HG03039 (cell line): ENCODE measurements around the gene CARS1.

ENCODE experiments used
- ATAC-seq: cut with Tn5 transposase; IDR thresholded peaks from one replicate; pipeline ENCODE4 v1.9.1; 2021; ENCODE audit warnings: mild to moderate bottlenecking, moderate library complexity; ENCODE audit not compliant: unreplicated experiment

CARS1 gene

DNA sequence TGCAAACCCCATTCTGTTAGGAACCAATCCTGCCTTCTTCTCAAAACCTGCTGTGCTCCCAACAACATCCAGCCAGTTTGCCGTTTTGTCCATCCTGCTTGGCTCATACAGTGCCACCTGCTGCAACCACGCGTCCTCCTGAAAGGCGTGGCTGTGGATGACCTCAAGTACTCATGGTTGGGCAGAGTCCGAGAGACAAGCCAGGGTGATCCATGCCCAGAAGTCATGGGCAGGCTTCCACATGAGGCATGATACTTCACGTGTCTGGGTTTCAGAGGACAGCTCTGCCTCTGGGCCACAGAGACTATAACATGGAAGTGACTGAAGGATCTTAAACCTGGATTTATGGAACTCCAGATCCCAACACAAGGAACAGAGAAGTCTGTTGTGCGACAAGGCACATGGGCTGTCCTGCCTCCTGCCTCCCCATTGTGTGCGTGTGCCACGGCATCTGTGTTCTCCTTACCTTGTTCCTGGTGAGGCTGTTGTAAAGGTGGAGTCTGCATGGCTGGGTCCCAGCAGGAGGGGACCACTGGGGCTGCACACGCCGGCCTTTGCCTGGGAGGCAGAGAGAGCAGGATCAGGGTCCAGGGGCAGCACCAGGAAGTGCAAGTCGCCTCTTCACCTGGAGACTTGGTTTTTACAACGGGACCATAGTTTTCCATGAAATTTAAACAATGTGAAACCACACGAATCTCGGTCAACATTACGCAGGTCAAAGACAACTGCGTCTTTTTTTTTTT, 15.4 kb downstream of the CARS1 start:
- ATAC-seq: no peak

DNA sequence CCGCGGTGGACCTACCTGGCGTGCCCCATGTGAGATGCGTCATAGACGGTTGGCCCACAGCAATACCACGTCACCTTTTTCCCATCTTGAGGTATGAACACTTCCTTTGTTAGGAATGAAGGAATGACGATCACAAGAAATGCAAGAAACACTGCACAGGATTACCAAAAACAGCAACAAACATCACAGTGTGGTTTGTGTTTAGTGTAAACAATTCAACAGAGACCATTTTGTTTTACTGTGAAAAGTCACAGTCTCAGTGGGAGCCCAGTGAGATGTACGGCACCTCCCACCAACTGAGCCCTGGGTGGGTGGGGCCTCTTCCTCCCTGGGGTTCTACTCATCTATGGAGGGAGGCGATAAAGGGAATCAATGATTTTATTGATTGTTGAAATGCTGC, 16.3 kb downstream of the CARS1 start:
- no peak for ATAC-seq

DNA sequence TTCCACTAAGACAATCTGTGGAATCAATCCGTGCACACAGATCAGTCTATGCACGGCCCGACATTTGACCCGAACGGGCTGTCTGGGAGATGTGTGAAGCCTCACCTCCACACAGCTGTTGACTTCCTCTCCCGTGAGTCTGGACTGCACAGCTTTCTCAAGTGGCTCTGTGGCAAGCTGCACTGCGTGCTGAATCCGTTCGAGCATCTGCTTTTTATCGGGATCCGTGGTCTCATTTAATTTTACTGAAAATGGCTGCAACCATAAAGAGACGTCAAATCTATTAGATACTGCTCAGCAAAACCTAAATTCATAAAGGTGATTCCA, 19.3 kb downstream of the CARS1 start:
- ATAC-seq: no peak

DNA sequence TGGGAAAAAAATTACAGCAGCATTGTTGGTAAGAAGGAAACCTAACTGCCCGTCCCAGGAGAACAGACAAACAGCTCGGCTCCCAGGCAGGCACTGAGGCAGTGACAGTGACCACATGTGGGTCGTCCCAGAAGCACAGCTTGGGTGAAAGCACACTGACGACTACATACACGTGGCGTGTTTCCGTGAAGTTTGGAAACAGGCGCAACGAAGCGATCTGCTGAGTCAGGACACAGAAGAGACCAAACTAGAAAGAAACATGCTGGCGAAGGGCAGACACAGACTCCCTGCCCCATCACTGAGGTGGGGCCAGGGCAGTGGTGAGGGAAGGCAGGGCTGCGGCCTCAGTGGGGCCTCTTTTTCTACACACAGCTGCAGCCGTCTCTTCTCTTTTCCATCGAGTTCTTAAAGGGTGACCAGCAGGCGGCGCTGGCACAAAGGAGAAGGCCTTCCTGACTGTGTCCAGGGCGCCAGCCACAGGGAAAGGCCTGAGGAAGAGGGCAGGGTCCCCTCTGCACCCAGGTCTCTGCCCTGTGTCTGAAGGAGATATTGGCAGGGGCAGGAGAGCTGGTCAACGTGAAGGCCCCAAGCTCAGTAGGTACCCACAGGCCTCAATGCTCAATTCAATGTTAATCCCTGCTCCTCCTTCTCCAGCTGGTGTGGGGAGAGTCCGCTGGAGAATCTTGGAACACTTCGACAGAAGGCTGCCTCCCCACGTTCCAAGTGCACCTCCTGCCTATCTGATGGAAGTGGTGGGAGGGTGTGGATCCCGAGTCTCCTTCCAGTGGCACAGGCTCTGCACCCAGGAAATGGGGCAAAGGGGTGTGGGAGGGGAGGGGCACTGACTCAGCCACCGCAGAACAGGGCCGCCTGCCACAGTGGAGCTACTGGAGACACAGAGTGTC, 19.9 kb downstream of the CARS1 start:
- no peak for ATAC-seq

DNA sequence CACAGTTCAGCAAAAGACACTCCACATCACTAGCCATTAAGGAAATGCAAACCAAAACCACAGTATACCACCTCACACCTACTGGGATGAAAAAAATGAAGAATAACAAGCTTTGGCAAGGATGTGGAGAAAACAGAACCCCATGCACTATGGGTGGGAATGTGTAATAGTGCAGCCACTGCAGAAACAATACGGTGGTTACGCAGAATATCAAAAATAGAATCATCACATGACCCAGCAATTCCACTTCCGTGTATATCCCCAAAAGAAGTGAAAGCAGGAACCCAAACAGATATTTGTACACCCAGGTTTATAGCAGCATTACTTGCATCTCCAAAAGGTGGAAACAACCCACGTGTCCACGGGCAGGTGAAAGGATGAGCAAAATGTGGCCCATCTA, 20.8 kb downstream of the CARS1 start:
- no peak for ATAC-seq

DNA sequence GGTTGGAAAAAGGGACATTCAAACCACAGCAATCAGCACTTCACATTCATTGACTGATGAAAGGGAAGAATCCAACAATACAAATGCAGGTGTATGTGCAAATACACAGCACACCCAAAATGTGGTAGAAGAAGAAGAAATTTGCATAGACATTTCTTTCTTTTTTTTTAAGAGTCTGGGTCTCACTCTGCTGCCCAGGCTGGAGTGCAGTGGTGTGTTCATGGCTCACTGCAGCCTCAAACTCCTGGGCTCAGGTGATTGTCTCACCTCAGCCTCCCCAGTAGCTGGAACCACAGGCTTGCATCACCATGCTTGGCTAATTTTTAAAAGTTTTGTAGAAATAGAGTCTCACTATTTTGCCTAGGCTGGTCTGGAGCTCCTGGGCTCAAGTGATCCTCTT, 21.9 kb downstream of the CARS1 start:
- ATAC-seq: no peak

DNA sequence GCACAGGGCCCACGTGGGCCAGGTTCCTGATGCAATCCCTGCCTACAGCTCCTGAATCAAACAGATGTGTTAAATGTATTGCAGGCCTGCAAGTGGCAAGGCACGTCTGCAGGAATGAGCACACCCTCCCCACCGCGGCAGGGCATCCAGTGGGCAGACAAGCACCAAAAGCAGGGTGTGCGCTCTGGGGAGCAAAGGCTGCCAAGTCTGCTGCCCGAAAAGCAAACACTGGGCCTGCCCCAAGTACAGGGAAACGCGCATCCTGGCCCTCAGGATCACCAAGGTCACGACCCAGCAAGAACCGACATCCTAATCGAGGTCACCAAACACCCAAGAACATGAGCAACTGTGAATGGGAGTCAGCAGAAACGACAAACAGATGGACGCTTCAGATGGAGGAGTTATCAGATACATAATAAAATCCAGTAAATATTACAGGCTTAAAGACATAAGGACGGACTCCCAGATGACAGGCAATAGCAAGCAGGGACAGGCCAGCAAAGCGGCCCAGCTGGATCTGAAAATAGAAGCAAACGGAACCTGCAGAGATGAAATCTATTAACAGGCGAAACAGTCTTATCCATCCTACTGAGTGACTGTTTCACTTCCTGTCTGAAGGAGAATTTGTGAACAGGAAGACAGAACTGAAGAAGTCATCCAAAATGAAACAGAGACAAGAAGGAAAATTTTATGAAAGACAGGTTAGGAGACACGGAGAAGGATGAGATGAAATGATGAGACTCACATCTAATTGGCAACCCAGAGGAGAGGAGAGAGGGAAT, 26.7 kb downstream of the CARS1 start:
- no peak for ATAC-seq

DNA sequence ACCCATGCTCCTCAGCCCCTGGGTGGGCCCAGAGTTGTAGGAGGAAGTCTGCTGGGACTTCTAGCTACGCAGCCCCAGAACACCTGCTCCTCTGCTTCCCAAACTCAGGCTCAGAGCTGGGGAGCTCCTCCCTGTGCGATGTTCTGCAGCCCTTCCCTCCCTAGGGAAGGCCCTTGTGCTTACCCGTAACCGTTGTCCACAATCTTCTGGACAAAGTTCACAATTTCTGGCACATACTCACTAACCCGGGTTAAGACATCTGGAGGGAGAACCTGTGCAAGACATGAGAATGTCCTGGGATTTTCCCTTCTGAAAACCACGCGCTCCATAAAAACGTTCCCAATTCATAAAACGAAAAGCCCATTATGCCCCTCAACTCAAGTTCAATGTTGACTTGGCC, 28.4 kb downstream of the CARS1 start:
- no peak for ATAC-seq

DNA sequence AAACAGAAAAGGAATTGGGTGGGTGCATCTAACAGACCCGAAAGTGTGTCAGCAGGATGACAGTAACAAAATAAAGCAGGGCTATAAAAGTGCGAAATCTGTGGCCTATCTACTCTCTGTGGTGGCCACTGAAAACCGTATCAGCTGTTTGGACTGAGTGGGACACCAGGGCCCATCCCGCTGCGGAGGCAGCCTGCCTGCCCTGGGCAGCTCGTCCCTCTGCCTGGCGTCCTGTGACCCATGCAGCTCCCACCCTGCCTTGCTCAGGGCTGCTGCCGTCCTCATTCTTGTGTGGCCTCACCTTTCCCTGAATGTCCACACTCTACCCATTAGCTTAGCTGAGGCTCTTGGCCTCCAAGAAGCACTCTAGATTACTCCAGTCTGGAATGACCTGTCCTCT, 30.4 kb downstream of the CARS1 start:
- no peak for ATAC-seq

DNA sequence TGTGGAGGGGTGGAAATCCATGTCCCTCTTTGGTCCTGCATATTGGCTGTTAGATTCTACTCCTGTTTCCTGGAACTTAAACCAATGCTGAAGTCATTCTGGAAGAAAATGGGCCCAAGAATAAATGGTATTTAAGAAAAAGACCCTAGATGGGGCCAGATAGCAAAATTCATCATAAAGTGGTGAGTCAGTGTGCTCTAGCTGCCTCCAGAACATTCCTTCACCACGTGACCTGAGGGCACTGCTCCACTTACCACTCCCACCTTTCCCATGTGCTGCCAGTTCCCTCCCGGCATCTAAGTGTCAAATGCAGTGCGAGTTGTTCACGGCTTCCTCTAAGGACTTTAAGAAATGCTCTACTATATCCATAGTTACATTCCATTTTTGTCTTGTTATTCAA, 34.2 kb downstream of the CARS1 start:
- no peak for ATAC-seq

DNA sequence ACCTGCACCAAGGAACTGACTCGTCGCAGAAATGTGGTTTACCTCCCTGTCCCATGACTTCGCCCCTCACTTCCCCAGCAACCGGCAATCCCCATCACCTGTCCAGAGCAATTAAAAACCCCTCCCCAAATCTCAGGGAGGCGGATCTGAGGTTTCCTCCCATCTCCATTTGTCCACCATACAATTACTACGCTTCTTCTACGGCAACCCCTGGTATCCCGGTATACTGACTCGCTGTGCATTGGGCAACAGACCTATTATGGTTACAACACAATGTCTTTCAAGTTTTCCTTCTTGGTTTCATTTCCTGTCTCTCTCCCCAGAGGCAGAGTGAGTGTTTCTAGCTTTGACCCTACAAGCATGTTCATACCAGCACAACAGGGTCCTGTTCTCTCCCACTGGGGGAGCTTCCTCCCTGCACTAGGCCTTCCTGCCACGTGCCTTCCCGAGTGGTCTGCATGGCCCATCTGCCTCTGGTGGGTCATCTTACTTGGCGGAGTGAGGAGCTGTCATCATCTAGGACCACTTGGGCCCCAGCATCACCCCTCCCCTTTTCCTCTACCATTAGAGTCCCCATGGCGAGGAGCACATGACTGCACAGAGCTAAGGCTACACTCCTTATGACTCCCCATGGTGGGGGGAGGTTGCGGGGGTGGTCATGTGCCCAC, 34.8 kb downstream of the CARS1 start:
- ATAC-seq: peak; percentile 59

DNA sequence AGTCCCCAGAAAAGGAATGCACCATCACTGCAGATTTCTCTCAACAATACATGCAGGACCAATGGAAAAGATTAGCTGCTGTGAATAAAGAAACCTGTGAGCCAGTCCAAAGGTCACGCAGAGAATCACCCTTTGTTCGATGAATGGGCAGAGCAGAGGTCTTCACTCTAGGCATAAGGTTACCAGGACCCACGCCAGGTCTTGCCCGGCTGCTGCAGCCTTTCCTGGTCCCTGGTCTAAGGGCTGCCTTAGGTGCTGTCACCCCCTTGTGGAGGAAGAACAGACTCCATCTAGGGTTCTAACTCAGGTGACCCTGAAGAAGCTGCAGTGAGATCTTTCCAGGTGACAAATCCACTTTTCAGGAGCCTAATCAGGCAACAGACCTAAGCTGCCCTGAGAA, 36.1 kb downstream of the CARS1 start:
- ATAC-seq: no peak

DNA sequence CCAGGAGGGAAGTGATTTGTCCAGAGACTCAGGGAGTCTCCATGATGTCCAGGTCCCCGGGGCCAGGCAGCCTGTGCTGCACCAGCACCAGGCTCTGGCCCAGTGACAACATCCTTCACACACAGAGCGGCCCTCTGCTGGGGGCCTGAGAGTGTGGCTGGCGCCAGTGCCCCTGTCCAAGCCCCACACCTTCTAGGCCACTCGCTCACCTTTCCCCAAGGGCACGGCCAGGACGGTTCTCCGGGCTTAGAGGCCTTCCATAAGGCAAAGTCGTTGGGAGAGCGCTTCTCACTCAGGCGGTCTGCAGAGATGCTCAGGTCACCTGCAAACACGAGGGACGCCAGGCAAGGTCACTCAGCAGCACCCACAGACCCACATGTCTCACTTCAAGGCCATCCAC, 37.2 kb downstream of the CARS1 start:
- no peak for ATAC-seq

DNA sequence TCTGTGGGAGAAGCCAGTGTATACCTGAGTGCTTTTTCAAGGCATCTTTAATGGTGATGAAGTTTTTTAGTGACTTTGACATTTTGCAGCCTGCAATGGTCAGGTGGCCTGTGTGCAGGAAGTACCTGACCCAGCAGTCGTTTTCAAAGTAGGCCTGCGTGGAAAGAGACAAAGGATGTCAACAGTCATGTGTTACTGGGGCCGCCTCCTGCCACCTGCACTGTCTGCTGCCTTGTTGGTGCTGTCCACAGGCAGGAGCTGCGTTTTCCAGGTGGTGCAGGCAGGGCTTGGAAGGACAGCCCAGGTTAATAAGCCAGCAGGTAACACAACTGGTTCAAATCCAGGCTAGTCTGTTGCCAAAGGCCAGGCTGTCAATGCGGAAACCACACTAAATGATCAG, 38.6 kb downstream of the CARS1 start:
- no peak for ATAC-seq

DNA sequence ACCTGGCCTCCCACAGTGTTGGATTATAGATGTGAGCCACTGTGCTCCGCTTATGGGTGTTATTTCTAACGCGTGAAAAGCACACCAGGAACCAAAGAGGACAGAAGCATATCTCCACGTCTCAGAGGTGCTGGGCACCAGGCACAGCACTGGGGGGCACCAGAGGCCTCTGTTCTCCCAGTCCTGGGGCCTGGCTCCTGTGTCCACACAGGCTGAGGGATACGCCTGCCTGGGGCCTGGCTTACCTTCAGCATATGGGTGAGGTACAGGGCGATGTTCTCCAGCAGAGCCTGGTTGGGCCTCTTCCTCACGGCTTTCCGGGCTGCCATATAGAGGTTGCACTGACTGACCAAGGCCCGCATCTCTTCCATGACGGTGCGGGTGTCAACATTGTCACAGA, 40.4 kb downstream of the CARS1 start:
- no peak for ATAC-seq

DNA sequence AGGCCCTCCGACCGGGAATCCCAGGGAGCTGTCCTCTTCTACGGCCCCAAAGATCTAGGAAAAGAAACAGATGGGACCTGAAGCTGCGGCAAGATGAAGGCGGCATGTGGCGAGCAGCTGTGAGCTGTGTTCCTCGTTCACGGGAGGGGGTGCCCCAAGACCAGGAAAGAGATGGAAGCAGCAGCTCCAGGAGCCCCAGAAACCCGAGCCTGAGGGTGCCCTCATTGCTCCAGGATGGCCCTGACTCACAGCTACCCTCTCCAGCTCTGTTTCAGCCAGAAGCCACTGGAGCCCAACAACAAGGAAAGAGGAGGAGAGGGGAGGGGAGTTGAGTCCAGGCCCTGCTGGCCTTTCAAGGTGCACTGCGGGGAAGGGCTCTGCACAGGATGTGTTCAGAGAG, 41.4 kb downstream of the CARS1 start:
- ATAC-seq: no peak

DNA sequence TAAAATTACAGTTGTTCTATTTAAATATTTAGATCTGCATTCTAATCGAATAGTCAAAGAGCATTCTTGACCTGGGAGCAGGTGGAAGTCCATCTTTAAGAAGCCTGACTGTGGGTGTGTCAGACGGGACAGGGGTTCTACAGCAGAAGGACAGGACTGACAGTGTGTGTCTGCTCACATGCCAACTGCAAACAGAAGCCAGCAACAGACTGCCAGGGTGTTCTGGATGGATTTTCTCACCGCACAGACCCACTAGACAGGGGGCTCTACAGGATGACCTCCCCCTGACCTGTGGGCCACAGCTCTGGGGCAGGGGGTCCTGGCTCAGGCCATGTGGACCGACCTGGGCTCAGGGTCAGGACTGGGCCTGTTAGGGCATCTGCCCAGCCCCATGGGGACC, 42.3 kb downstream of the CARS1 start:
- no peak for ATAC-seq

DNA sequence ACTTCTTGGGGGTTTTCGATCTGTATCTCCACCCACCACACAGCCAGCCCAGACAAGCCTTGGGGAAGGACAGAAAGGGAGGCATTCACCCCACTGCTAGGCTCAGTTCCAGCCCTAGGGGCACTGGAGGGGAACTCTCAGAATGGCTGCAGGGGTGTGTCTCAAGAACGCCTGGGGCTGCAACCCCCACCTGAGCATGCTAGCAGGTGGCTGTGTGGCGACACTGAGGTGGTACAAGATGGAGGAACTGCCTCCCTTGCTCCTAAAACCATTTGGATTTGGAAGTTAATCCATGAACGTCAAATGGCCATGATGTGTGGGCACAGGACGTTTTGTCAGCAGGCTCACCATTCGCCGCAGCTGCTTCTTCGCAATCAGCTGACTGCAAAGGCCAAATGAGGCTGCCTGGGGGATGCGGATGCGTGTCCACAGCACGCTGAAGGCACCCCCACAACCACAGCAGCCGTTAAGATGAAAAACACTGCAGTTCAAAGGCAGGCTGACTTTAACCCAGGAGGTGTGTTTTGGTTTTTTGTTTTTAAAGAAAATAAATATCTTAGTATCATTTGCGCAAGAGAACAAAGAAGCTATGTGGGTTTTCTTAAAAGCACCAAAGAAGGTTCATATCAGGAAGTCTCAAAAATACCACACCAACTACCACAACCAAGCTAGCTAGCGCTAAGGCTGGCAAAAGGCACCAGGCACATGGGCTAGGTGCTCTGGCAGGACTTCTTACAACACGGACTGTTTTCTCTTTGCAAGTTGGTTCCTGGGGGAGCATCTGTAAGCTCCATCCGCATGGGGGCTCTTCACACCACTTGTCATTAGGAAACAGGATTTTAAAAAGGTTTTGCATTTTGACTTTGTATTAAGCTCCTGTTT, 42.9 kb downstream of the CARS1 start:
- ATAC-seq: no peak

DNA sequence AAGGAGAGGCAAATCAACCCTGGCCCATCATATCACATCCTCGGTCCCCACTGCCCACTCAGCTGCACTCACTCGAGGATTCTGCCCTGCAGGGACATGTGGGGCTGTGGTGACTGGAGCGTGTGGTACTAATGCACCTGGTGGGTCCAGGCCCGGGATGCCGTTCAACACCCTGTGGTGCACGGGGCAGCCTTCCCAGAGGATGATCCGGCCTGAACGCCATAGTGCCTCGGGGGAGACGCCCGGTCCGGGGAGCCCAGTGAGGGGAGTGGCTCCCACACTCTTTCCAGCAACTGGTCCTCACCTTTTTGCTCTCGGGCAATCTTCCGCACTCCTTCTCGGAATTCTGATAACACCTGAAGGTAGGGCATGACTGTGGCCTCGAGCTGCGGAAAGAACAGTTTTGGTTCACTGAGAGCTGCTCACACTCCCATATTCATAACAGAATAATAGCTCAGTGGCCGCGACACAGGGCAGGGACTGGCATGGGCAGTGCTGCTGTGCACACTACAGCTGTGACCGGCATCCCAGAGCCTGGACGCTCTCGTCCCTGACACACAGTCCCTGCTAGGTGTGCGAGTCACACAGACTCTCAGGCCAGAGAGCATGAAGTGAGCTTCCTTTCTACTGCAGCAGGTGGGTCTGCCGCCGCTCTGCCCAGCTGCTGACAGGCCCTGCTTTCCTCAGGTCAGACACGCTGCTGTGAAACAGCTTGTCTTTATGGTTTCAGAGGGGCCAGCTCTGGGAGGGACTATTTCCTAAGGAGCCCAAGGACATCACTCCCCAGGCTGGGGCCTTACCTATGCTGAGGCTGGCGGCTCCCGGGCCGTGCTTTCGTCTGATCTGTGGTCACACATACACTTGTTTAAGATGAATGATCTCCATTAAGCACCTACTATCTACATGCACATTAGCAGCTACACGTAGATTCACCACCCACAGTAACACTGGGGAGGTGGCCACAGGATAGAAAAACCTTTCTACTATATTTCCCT, 45.0 kb downstream of the CARS1 start:
- no peak for ATAC-seq
